ENCODE results near the gene TRIM45.
"Not testable (repeated sequence)": the region's sequence is repeated elsewhere in the genome, so short reads cannot be mapped to it uniquely, and the experiment has no call there.

Gene TRIM45

DNA sequence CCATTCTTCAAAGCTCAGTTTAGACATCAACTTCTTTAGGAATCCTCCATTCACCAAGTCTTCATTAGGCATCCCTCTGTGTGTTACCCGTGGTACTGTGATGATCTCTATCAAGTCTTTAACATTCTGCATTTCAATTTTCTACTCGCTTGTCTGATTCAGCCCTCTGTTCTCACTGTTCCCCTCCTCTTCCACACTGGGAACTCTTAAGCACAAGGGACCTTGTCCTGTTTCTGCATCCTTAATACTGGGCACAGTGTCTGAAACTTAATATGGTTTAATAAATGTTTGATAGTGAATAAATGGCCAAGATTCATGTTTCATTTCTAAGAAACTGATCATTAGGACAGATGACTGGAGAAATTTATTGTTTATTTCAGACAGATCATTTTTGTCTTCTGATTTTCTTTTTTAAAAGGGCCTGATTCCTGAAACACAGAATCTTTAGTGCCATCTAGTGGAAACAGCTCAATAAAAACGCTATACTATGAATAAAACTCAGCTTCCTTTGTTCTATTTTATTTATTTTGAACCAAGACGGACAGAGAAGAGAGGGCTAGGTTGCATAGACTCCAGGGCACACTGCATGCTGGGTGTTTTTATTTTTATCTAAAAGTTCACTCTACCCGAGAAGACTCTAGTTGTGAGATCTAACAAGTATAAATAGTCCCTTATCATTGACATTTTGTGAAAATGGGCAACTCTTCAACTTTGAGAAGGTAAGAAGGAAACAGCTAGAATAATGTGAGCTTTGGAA, 7.0 kb upstream of the TRIM45 start:
- no peak for DNase-seq (ENCODE audit: low read depth)

DNA sequence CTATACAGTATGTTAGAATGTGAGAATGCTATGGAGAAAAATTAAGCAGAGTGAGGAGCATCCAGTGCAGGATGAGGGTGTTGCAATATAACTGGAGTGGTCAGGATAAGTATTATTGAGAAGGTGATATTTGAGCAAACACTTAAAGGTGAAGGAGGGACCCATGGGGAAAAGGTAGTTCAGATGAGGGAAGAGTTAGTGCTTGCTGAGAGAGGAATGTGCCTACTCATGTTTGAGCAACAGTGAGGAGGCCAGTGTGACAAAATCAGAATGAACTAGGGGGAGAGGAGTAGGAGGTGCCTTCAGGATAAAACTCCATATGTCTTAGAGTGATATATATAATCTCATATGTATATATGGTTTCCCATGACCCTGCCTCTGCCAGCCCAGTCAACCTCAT, 6.2 kb upstream of the TRIM45 start:
- DNase-seq (ENCODE audit: low read depth) = no peak

DNA sequence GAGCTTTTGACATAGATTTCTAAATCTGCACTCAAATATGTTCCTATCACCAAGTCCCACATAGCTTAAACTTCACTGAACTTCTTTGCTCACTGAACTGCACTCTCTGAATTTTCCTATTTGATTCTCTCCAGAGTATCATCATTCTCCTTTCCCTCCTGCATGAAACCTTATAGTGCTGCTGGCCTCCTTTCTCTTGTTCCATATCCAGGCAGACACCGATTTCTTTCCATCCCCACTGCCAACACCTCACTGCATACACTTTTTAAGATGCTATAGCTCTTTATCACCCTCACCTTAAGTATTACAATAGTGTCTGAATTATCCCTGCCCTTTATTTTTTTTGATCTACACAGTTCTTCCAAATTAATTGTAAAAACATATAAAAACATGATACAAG, 3.1 kb upstream of the TRIM45 start:
- no peak for DNase-seq (ENCODE audit: low read depth)

- DNase-seq (ENCODE audit: low read depth) = no peak
These were observed 1.7 kb upstream of the TRIM45 start for GRCh38 chr1:117123274-117123673.

- DNase-seq (ENCODE audit: low read depth) = no peak
These were observed 929 bp upstream of the TRIM45 start for GRCh38 chr1:117122330-117123025.

DNA sequence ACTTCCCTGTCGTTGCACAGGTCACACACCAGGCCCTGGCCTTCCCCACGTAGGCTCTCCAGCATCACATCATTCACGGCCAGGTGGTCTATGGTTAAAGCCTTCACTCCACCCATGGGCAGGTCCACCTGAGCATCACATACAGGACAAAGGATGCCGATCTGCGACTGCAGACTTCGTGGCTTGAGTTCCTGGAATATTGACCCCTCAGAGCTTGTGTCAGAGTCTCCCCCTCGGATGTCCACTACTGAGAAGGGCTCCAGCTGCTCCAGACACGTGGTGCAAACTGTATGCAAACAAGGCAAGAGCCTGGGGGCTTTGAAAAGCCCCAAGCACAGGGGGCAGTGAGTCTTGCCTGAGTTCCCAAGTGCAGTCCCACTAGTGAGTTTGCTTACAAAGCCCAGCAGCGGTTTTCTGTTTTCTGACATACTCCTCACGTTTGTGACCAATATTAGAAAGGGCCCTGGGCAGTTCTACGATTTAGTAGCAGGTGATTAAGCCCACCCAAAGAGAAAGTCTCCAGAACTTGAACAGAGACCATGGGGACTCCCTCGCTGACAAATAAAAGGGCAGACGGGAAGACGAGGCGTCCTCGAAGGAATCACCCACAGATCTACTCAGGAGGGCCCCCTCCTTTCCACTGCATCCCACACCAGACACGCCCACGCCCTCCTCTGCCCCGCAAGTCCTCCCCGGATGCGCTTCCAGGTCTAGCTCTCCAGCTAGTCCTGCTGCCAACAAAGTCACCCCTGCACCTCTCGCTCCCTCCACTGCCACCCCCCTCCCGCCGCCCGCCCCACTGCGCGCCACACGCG, 568 bp downstream of the TRIM45 start:
- no peak for DNase-seq (ENCODE audit: low read depth)

- not testable (repeated sequence) for DNase-seq (ENCODE audit: low read depth)
These were observed 2.4 kb downstream of the TRIM45 start for GRCh38 chr1:117119144-117119543.

GRCh38 chr1:117118137-117118536, 3.4 kb downstream of the TRIM45 start:
- no peak for DNase-seq (ENCODE audit: low read depth)

DNA sequence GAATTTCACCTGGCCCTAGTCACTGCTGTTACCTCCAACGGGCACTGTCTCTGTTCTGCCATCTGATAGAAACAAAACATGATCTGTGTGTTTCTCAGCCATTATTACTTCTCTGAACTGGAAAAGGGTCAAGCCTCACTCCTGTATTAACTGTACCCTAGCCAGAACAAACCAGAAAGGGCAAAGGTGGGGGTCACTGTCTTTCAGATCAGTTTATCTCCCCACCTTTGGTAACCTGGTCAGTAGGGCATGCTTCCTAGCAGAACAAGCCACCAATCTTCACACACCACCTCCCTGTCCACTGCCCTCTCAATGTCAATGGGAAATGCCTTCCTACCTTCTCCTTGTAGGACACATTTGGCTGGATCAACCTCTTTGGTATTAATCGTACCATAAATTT, 3.9 kb downstream of the TRIM45 start:
- no peak for DNase-seq (ENCODE audit: low read depth)

- DNase-seq (ENCODE audit: low read depth) = no peak
These were observed 4.8 kb downstream of the TRIM45 start for GRCh38 chr1:117116784-117117130.

- DNase-seq (ENCODE audit: low read depth) = no peak
These were observed 5.3 kb downstream of the TRIM45 start for GRCh38 chr1:117116090-117116783.

GRCh38 chr1:117114877-117115276, 6.7 kb downstream of the TRIM45 start:
- DNase-seq (ENCODE audit: low read depth) = no peak

- DNase-seq (ENCODE audit: low read depth) = no peak
These were observed 8.3 kb downstream of the TRIM45 start for GRCh38 chr1:117113199-117113598.

DNA sequence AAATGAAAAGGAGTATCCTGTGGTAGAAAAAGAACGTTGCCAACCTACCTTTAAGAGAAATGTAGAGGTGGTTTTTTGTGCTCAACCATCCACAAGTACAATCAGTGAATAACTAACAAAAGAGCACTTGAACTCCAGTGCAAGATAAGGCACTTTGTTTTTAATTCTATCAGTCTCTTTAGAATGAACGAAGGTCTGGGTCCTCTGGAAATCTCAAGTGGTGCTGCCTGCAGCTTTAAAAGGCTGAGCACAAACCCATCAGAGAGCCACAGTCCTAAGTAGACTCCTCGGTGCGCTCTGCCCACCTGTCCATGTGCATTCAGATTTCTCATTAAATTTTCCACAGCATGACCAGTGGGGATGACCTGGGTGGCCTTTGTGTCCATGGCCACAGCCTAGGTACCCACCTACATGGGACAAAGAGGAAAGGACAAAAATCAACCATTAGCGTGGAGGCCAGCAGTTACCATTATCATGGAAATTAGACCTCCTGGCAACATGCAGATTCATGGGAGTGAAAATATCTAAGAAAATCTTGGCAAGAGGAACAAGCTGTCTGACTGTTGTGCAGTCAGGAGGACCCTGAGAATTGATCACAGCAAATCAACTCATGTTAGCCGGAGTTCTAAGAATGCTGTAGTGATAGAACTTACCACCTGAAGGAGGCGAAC, 9.4 kb downstream of the TRIM45 start:
- no peak for DNase-seq (ENCODE audit: low read depth)

DNA sequence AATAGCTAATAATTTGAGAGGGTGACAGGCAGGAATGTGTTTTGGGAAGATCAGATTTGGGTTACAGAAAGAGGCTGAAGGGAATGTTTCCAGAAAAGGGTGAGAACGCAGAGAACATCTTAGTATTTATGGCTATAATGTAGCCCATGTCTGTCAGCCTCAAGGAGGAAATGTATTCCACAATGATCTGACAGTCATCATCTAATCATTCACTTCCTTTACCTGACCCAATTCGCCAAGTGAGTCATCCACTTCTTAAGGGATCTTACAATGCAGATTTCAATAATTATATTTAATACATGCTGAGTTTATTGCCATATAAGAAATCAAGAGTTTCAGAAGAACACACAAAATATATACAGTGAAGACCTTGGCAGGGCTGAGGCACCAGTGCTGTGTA, 10.8 kb downstream of the TRIM45 start:
- DNase-seq (ENCODE audit: low read depth) = no peak

DNA sequence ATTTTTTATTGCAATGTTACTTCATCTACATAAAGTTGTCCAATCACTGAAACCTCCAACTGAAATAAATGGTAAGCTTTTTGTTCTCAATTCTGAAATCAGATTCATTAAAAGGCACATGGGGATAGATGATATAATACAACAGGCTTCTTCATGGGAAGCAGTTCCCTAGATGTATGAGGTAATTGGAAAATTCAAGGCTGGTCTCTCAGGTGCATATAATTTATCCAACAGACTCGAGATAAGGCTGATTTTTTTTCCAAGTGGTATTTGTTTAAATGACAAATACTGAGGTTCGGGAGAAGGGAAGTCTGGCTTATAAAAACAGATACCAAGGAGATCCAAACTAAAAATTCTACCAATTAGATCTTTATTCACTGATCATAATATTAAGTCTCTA, 14.2 kb downstream of the TRIM45 start:
- no peak for DNase-seq (ENCODE audit: low read depth)

DNA sequence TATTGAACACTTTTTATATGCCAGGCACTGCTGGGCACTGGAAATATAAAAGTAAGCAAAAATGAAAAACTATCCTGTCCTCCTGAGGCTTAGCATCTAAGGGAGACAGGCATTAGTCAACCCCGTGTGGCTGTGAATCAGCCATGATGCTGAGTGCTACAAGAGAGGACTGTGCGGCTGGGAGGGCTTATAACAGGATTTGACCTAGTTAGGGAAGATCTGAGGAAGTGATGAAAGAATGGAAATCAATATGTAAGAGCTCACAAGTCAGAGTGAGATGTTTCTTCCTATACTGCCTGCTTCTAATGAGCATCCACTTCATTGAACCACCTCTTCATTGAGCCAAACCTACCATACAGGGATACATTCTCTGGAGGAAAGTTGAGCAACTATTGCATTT, 15.1 kb downstream of the TRIM45 start:
- DNase-seq (ENCODE audit: low read depth) = no peak

DNA sequence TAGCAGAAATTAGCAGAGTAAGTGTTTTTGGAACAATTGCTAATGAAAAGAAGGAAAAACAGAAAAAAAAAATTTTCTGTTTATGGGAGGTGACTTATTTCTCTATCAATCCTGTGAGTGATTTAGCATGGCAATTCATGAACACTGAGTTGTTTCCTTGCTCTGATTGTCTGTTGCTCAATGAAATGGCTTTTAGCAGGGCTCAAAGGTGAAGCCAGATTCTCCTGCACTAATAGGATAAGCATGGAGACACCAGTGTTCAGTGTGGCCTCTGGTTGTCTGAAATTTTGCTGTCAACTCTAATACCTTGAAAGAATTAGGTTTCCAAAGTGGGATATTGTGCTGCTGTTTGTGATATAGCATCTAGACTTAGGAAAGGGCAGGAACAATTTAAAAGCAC, 15.8 kb downstream of the TRIM45 start:
- DNase-seq (ENCODE audit: low read depth) = no peak

DNA sequence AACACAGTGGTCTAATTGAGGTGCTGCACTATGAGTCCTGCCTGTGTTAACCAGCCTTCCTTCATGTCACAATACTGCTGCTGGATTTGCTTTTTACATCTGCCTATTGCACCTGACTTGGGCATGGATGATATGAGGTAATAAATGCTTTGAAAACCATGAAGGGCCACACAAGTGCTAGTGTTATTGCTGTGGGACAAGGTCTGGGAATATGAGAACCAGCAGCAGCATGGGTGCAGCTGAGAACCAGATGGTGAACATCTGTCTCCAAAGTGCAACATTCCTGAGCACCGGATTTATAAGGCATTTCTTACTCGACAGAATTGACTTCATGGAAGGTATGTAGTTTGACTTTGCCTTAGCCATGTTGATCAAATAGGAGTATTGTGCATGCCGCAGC, 16.6 kb downstream of the TRIM45 start:
- no peak for DNase-seq (ENCODE audit: low read depth)

GRCh38 chr1:117101858-117102257, 19.7 kb downstream of the TRIM45 start:
- not testable (repeated sequence) for DNase-seq (ENCODE audit: low read depth)

DNA sequence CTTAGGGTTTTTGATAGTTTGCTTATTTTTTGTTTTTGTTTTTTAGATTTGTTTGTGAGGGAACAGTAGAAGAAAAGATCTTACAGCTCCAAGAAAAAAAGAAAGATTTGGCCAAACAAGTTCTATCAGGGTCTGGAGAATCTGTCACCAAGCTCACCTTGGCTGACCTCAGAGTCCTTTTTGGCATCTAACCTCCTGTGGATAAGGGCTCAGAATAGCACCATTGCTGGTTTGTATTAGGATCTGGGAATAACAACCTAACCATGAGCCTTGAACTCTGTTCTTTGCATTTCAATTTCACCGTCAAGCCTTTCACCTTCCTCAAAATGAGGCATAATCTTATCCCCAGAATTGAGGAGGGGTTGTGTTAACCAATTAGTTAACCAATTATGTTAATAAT, 20.2 kb downstream of the TRIM45 start:
- no peak for DNase-seq (ENCODE audit: low read depth)
